H9 (cell line): ENCODE results near the gene PDE1C. TPM values are rescaled to one million over a fixed set of nuclear protein-coding genes. Genes with fewer than 3 reads are reported as not detected.

Experiments used
- DNase-seq: peaks from one replicate; pipeline ENCODE4 v3.0.0-alpha.2; 2017
- H2AFZ ChIP-seq: one replicate; pipeline ENCODE4 v1.6.1; 2013; ENCODE audit warnings: mild to moderate bottlenecking, low read length, control low read depth, moderate library complexity
- H2AK5ac ChIP-seq: 2 replicates; pipeline ENCODE4 v1.6.1; 2013; ENCODE audit warnings: low read length, control low read depth, mixed read lengths; ENCODE audit not compliant: insufficient read length
- H2BK120ac ChIP-seq: one replicate; pipeline ENCODE4 v1.6.1; 2013; ENCODE audit warnings: low read depth, mild to moderate bottlenecking, low read length, control low read depth, inconsistent platforms; ENCODE audit not compliant: poor library complexity, severe bottlenecking
- H2BK12ac ChIP-seq: 2 replicates; pipeline ENCODE4 v1.6.1; 2013; ENCODE audit warnings: low read length, control low read depth, mixed read lengths, low read depth; ENCODE audit not compliant: insufficient read length
- H2BK15ac ChIP-seq: 2 replicates; pipeline ENCODE4 v1.6.1; 2013; ENCODE audit warnings: low read depth, low read length, control low read depth
- H2BK20ac ChIP-seq: one replicate; pipeline ENCODE4 v1.6.1; 2013; ENCODE audit warnings: low read depth, mild to moderate bottlenecking, low read length, control low read depth, inconsistent platforms; ENCODE audit not compliant: poor library complexity, severe bottlenecking
- H2BK5ac ChIP-seq: 2 replicates; pipeline ENCODE4 v1.6.1; 2013; ENCODE audit warnings: low read length, control low read depth, mixed read lengths; ENCODE audit not compliant: insufficient read length
- H3K14ac ChIP-seq: 2 replicates; pipeline ENCODE4 v1.6.1; 2013; ENCODE audit warnings: low read length, control low read depth; ENCODE audit not compliant: insufficient read depth
- H3K18ac ChIP-seq: 2 replicates; pipeline ENCODE4 v1.6.1; 2013; ENCODE audit warnings: low read depth, mild to moderate bottlenecking, mixed read lengths, low read length, control low read depth; ENCODE audit not compliant: insufficient read length
- H3K23ac ChIP-seq: 2 replicates; pipeline ENCODE4 v1.6.1; 2013; ENCODE audit warnings: low read length, control low read depth, mixed read lengths, low read depth; ENCODE audit not compliant: insufficient read length
- H3K23me2 ChIP-seq: 2 replicates; pipeline ENCODE4 v1.6.1; 2013; ENCODE audit warnings: low read depth, mild to moderate bottlenecking, mixed read lengths, low read length, control low read depth; ENCODE audit not compliant: insufficient read length, poor library complexity, severe bottlenecking
- H3K27ac ChIP-seq: 2 replicates; pipeline ENCODE4 v1.5.1; 2013; ENCODE audit warnings: low read length, control low read depth, mixed read lengths, low read depth; ENCODE audit not compliant: insufficient read length
- H3K27me3 ChIP-seq: 2 replicates; pipeline ENCODE4 v1.6.1; 2013; ENCODE audit warnings: low read length, control low read depth, inconsistent platforms; ENCODE audit not compliant: insufficient read depth
- H3K4ac ChIP-seq: 2 replicates; pipeline ENCODE4 v1.6.1; 2013; ENCODE audit warnings: low read depth, mild to moderate bottlenecking, control low read depth, inconsistent platforms, low read length, moderate library complexity
- H3K4me1 ChIP-seq: 2 replicates; pipeline ENCODE4 v1.6.1; 2013; ENCODE audit warnings: low read length, control low read depth, inconsistent platforms; ENCODE audit not compliant: insufficient read depth
- H3K4me2 ChIP-seq: 2 replicates; pipeline ENCODE4 v1.6.1; 2013; ENCODE audit warnings: low read length, control low read depth, mixed read lengths; ENCODE audit not compliant: insufficient read length, insufficient read depth
- H3K56ac ChIP-seq: 2 replicates; pipeline ENCODE4 v1.6.1; 2013; ENCODE audit warnings: low read depth, mild to moderate bottlenecking, mixed read lengths, low read length, control low read depth; ENCODE audit not compliant: insufficient read length
- H3K79me1 ChIP-seq: 2 replicates; pipeline ENCODE4 v1.6.1; 2013; ENCODE audit warnings: low read depth, mild to moderate bottlenecking, moderate library complexity, low read length, control low read depth, inconsistent platforms; ENCODE audit not compliant: insufficient read depth, poor library complexity, severe bottlenecking
- H3K79me2 ChIP-seq: 2 replicates; pipeline ENCODE4 v1.6.1; 2013; ENCODE audit warnings: low read length, control low read depth, inconsistent platforms; ENCODE audit not compliant: insufficient read depth
- H3K9ac ChIP-seq: 2 replicates; pipeline ENCODE4 v1.6.1; 2013; ENCODE audit warnings: low read length, control low read depth, mixed read lengths; ENCODE audit not compliant: insufficient read length; ENCODE audit errors: extremely low read depth
- H3K9me3 ChIP-seq: one replicate; pipeline ENCODE4 v1.6.1; 2013; ENCODE audit warnings: low read depth, low read length, inconsistent platforms; ENCODE audit not compliant: control insufficient read depth
- H3T11ph ChIP-seq: one replicate; pipeline ENCODE4 v1.6.1; 2013; ENCODE audit warnings: mild to moderate bottlenecking, low read length, control low read depth, inconsistent platforms
- H4K20me1 ChIP-seq: one replicate; pipeline ENCODE4 v1.6.1; 2013; ENCODE audit not compliant: control insufficient read depth, insufficient read length, insufficient read depth
- H4K5ac ChIP-seq: 2 replicates; pipeline ENCODE4 v1.6.1; 2013; ENCODE audit warnings: low read depth, mild to moderate bottlenecking, mixed read lengths, low read length, control low read depth; ENCODE audit not compliant: insufficient read length
- H4K8ac ChIP-seq: replicated peaks from 2 replicates; pipeline ENCODE4 v1.6.1; 2013; ENCODE audit warnings: low read length, control low read depth, mixed read lengths, low read depth; ENCODE audit not compliant: insufficient read length
- H4K91ac ChIP-seq: 2 replicates; pipeline ENCODE4 v1.6.1; 2013; ENCODE audit warnings: low read depth, mild to moderate bottlenecking, moderate library complexity, mixed read lengths, low read length, control low read depth; ENCODE audit not compliant: insufficient read length
- H3K27ac Mint-ChIP-seq, 3 experiments: 2 replicates in 2 of 3; 3 replicates in 1 of 3; pipeline ENCODE4 v1.8.0; 2020 to 2021; ENCODE audit warnings: mixed read lengths in 3 of 3, mild to moderate bottlenecking in 1 of 3, moderate library complexity in 1 of 3
- H3K27me3 Mint-ChIP-seq: 2 replicates; pipeline ENCODE4 v1.8.0; 2021; ENCODE audit warnings: low read depth, mild to moderate bottlenecking, moderate library complexity, mixed read lengths
- H3K36me3 Mint-ChIP-seq, 3 experiments: 2 replicates in 2 of 3; 3 replicates in 1 of 3; pipeline ENCODE4 v1.8.0; 2020 to 2021; ENCODE audit warnings: low read depth in 3 of 3, mixed read lengths in 3 of 3; ENCODE audit not compliant: insufficient read depth in 1 of 3
- H3K4me1 Mint-ChIP-seq, 2 experiments: 2 replicates each; pipeline ENCODE4 v1.8.0; 2020; ENCODE audit warnings: mixed read lengths in 2 of 2
- H3K4me3 Mint-ChIP-seq, 2 experiments: 2 replicates in 1 of 2; 3 replicates in 1 of 2; pipeline ENCODE4 v1.8.0; 2020 to 2021; ENCODE audit warnings: mild to moderate bottlenecking in 2 of 2, mixed read lengths in 2 of 2, moderate library complexity in 1 of 2
- H3K9me3 Mint-ChIP-seq, 2 experiments: 2 replicates in 1 of 2; 3 replicates in 1 of 2; pipeline ENCODE4 v1.8.0; 2020; ENCODE audit warnings: mild to moderate bottlenecking in 2 of 2, mixed read lengths in 2 of 2, moderate library complexity in 1 of 2
- CTCF ChIP-seq: fragments of 200-600 bp; sonication (generic); conservative IDR thresholded peaks from 3 replicates; pipeline ENCODE4 v1.8.0; 2021; ENCODE audit warnings: antibody characterized with exemption, mild to moderate bottlenecking
- WGBS: extraction: QIAGEN DNeasy Blood & Tissue Kit; methylation state at CpG from one replicate; pipeline ENCODE4 v1.1.7; 2013; ENCODE audit warnings: missing lambda C conversion rate, low lambda C conversion rate, mixed read lengths; ENCODE audit not compliant: insufficient read length; ENCODE audit errors: extremely low coverage; 5-methylcytosine and 5-hydroxymethylcytosine counted together
- total RNA-seq: library from RNA; stranded (reverse); gene quantifications from 2 replicates; pipeline ENCODE4 v1.2.1, GENCODE V29; 2021

Gene PDE1C
- total RNA-seq, 1 experiment from 2014 or later: 0.17 TPM

DNA sequence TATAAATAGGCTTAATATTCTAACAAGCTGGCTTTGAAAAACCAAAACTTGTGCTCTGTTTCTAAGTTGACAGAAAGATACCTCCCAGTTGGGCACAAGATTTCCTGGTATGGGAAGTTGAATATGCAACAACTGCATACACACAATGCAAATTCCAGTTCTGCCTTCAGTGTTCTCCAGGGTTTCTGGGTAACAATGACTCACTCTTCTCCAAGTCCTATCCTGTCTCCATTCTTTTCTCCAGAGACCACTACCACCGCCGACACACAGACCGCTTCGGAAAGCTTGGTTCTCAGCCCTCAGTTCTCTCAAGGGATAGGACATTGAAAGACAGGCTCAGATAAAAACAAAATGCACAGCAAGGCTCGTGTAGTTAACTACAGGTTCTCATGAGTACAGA lies 12.2 kb downstream of the PDE1C start:
- Histone ChIP-seq H3K79me2 (no peaks in the 10 kb centered on the region), H3K14ac (no peak overlapping the region), H2BK5ac (no peak overlapping the region), H3K23ac (no peak overlapping the region), H4K91ac (no peak overlapping the region), H3K4me1 (peaks cover 6% of the 10 kb centered on the region; the same call in 1 of the 2 replicates), H3K27ac (no peak overlapping the region), H4K8ac (no peak overlapping the region), H2BK120ac (no peak overlapping the region), H4K5ac (no peak overlapping the region), H2BK15ac (no peak overlapping the region), H3K9ac (no peak overlapping the region), H3K79me1 (no peaks in the 10 kb centered on the region), H3K56ac (no peak overlapping the region), H2AFZ (no peak overlapping the region), H2BK12ac (no peak overlapping the region), H3K27me3 (no peaks in the 10 kb centered on the region), H3T11ph (no peak overlapping the region), H4K20me1 (no peaks in the 10 kb centered on the region), H3K4ac (no peak overlapping the region), H3K4me2 (no peak overlapping the region), H3K18ac (no peak overlapping the region), H2AK5ac (no peak overlapping the region), H3K23me2 (no peaks in the 10 kb centered on the region), H2BK20ac (no peak overlapping the region), H3K9me3 (no peaks in the 10 kb centered on the region)
- DNase-seq: no peak
- peaks cover 46% of the 10 kb centered on the region for H3K27me3 Mint-ChIP-seq
- no peak overlapping the region for H3K27ac Mint-ChIP-seq
- H3K4me3 Mint-ChIP-seq: no peak overlapping the region
- no peak for TF ChIP-seq CTCF
- no CpG with 5 or more reads among the region's 5 CpGs for WGBS
- no peaks in the 10 kb centered on the region for H3K36me3 Mint-ChIP-seq
- H3K4me1 Mint-ChIP-seq: peaks cover 25 to 29% of the 10 kb centered on the region in 2 experiments
- no peaks in the 10 kb centered on the region; a peak in 1 of 5 replicates for H3K9me3 Mint-ChIP-seq
